NCI-H2029 (cell line): ENCODE results near the gene IGFBP1.

Experiments used
- DNase-seq: peaks from one replicate; lab custom pipeline; 2025; lab: John Stamatoyannopoulos, UW

The IGFBP1 gene

DNA sequence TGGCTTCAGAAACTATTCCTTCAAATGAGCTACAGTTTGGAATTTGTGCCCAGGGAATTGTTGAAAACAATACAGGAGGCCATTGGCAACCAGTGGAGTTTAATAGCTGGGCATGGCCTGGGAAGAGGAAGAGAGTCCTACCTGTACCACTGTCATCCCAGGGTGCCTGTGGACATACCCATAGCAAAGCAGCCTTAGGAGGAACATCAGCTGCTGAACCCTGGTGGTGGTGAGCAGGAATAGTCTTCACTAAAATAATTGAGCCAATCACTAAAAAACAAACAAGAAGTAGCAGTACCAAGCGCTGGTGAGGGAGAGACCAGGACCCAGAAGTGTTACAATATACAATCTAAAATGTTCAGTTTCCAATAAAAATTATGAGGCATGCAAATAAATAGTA lies 14.5 kb downstream of the IGFBP1 start:
- no peak for DNase-seq

DNA sequence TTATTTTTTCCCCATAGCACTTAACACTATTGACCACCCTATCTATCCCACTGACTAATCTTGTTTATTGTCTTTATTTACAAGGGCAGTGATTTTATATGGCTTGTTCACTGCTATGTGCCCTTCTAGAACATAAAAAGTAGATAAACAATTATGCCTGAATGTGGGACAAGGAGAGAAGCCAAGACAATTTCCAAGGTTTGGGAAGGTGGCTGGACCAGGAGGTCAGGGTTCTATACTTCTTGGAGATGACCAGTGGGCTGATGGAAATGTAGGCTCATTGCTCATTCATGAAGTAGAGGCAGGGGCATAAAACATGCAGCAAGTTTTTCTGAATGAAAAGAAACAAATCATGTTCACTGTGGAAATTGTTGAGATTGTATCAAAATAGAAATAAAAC lies 21.3 kb downstream of the IGFBP1 start:
- no peak for DNase-seq

DNA sequence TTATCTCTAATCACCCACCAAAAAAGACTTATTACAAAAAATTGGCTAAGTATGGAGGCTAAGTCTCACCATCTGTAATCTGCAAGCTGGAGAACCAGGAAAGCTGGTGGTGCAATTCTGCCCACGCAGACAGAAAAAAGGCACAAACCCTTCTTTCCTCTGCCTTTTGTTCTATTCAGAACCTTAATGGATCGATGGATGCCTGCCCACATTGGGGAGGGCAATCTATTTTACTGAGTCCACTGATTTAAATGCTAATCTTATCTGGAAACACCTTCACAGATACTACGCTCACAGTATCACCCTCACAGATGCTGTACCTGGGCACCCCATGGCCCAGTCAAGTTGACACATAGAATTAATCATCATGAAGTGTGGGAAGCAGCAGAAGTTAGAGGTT lies 22.6 kb downstream of the IGFBP1 start:
- DNase-seq, result no peak

DNA sequence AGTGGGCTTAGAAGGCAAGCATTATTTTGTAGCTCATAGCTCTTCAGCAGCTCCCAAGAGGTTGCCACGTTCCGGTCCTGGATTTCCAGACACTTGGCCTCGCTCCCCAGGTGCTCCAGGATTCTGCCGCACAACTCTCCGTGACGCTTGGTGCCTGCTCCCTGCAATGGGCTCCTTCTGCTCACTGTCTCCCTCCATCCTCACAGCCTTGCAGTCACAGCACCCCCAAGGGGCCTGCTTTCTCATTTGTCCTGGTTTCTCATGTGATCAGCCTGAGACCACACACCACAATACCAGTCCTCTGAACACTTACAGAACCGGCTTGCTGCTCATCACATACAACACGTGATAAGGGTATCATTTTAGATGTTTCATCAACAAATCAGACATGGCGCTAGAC lies 23.0 kb downstream of the IGFBP1 start:
- no peak for DNase-seq

DNA sequence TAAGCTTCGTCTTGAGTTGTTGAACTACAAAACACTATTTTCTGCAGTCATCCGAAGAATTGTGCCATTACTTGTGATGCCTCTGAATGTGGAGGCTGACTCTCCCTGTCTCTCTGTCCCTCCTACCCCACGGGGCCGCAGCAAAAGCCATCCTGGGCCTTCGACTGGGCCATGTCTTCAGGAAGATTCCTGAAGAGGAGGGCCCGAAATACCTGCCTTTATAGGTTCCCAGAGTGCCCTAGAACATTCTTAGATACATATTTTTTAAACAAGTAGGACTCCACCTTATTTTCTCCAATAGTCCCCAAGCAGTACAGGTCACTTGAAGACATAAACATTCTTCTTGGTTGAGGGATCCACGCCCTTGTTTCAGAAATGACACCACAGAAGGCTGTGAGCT lies 24.7 kb downstream of the IGFBP1 start:
- no peak for DNase-seq

DNA sequence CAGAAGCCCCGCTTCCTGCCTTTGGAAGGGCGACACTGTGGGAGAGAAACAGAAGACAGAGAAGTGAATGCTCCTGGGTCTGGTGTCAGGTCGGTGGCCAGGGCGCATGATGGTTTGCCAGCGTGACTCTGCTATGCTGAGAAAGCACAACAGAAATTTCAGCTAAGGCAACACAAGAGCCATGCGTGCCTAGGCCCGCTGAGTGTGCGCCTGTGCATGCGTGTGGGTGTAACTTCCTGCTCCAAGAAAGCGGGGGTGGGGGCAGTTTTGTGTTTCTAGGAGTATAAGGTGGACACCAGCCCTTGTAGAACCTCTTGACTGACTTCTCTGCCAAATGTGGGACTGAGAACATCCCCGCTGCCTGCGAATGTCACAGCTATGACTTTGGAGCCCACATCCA lies 26.6 kb downstream of the IGFBP1 start:
- no peak for DNase-seq

DNA sequence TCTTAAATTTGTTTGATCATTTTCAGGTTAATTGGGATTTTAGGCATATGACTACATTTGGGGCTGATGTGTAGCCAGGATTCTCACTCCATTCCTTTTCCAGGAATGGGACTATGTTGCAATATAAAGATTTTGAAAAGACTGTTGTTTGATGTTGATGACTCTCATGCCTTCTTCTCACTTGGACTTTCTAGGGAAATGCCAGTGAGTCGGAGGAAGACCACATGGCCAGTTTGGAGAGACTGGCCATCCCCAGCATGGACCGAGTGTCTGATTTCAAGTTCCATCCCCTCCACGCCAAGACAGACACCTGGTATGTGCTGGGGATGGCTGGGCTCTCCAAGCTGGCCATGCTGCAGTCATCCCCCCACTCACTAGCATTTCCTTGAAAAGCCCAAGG lies 27.3 kb downstream of the IGFBP1 start:
- no peak for DNase-seq

GRCh38 chr7:45917064-45917463 lies 28.8 kb downstream of the IGFBP1 start:
- no peak for DNase-seq

- DNase-seq, result peak; percentile 71
These were observed 29.4 kb downstream of the IGFBP1 start for GRCh38 chr7:45917658-45918057.

GRCh38 chr7:45918556-45918955 lies 30.3 kb downstream of the IGFBP1 start:
- DNase-seq, result no peak

DNA sequence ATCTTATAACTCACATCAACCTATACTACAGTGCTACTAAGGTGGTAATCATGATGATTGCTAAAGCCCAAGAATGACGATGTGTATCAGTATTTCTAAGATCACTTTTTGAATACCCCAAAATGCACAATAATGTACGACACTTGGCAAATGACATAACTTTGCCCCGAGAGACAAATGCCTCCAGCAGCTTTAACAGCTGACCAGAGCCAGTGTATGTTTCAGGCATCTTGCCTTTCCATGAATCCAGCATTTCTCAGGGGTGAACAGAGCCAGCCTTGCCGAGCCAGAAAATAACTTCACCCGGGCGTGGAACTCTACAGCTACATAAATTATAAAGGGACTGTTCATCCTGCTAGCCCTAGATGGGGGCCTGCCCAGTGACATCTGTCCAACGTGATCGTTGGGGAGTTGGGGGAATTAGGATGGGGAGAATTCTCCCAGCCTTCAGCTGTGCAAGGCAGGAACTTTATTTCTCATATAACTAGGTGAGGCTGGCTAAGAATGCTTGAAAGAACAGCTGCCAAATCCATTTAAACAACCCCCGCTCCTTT lies 31.0 kb downstream of the IGFBP1 start:
- DNase-seq, result no peak

DNA sequence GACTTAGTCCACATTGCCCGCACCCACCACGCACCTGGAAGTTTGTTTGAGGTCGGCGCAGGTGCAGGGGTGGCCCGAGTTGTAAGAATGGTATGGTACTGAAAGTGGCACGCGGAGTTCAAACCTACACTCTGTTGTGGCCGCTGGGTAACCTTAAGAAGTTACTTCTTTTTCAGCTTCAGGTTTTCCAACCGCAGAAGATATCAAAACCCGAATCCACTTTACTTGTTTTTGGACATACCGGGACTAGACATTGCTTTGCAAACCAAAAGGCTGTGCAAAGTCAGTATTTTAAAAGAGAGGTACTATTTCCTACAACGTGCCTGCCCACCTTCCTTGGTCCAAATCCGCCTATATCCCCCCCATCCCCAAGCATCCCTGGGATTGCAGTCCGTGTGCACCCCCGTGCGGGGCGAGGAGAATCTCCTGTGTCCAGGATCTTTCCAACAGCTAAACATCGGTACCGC lies 31.7 kb downstream of the IGFBP1 start:
- no peak for DNase-seq

GRCh38 chr7:45920502-45921380 lies 32.5 kb downstream of the IGFBP1 start, which contains the start of gene IGFBP3:
TSS of gene IGFBP3 (minus strand) at chr7:45921272. CDS start at chr7:45921140, 132 bp downstream.
- DNase-seq, result peak; percentile 69

GRCh38 chr7:45921381-45921698 lies 33.1 kb downstream of the IGFBP1 start:
- DNase-seq, result no peak

GRCh38 chr7:45921699-45922519 lies 33.6 kb downstream of the IGFBP1 start:
- peak; percentile 45 for DNase-seq

GRCh38 chr7:45922810-45923209 lies 34.5 kb downstream of the IGFBP1 start:
- DNase-seq, result no peak

GRCh38 chr7:45923290-45923689 lies 35.0 kb downstream of the IGFBP1 start:
- peak; percentile 28 for DNase-seq

- DNase-seq, result no peak
These were observed 35.5 kb downstream of the IGFBP1 start for GRCh38 chr7:45923818-45924217.

DNA sequence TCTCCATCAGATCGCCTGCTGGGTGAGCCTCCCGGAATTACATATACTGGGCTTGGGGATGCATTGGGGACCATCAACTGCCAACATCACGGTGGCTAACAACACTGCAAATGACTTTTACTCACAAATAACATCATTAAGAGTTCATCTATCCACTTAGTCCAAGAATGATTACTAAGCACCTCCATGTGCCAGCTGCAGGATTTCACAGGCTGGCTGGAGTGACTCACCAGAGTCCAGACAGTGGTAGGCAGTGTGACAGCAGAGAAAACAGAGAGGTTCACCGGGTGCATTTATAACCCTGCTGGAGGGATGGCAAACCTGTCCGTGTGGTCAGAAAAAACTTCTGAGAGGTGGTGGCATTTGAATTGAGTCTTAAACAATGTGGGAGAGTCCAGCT lies 36.0 kb downstream of the IGFBP1 start:
- no peak for DNase-seq

DNA sequence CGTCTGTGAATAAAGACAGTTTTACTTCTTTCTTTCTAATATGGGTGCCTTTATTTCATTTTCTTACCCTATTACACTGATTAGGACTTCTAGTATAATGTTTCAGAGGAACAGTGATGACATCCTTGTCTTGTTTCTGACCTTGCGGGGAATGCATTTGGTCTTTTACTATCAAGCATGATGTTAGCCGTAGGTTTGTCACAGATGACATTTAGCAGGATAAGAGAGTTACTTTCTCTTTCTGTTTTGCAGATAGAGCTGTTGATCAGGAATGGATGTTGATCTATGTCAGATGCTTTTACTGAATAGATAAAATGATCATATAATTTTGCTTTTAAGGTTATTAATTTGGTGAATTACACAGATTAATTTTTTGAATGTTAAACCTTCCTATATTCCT lies 39.4 kb downstream of the IGFBP1 start:
- no peak for DNase-seq

DNA sequence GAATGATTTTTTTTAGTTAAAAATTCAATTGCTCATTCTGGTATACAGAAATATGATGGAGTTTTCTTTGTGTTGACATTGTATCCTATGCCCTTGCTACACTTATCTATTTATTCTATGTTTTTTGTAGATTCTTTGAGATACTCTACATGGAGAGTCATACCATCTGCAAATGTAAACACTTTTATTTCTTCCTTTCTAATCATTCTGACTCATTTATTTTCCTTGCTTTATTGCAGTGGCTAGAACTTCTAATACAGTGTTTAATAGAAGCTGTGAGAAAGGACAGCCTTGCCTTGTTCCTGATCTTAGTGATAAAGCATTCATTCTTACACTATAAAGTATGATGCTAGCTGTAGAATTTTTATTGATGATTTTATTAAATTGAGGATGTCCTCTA lies 42.7 kb downstream of the IGFBP1 start:
- DNase-seq, result no peak

DNA sequence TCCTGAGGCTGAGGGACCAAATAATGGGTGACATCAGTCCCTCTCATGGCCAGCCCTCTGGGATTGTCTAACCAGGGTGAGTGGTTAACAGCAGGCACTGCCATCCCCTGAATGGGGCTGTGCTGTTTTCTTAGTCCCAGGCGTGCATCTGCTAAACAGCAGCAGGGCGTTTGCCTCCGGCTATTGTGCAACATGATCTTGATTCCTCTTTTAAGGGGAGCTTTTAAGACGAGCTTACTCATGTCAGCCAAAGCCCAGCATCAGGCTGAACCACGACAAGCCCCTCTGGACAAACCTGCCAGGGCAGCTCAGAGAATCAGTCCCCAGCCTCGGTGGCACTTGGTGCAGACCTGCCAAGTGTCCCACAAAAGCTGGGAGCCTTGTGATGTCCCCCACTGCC lies 49.0 kb downstream of the IGFBP1 start:
- DNase-seq, result no peak

- DNase-seq, result no peak
These were observed 49.6 kb downstream of the IGFBP1 start for GRCh38 chr7:45937862-45938261.
